K562 (cell line): Measurements from ENCODE around the gene ADCY5. TPM values are rescaled to one million over a fixed set of nuclear protein-coding genes. Genes with fewer than 3 reads are reported as not detected.

Experiments
- MEIS2 ChIP-seq: fragments of 450-650 bp; IDR thresholded peaks from 2 replicates; pipeline ENCODE4 v1.6.1; 2014; ENCODE audit warnings: mild to moderate bottlenecking; ENCODE audit not compliant: partially characterized antibody
- polyA plus RNA-seq, 8 experiments: library from polyadenylated mRNA; depleted of rRNA in 4 of 8; stranded (reverse) in 5 of 8; unstranded in 3 of 8; fragments of >200 nt; fragmentation: Nextera tagmentation in 2 of 8; fragmentation: Illumina TruSeq in 1 of 8; extraction: Ambion mirVana in 2 of 8; extraction: Trizol in 1 of 8; gene quantifications; 2 replicates each; pipeline versions ENCODE4 v1.2.1 to v1.2.3, GENCODE V29; 2011 to 2014; ENCODE audit warnings: inconsistent platforms in 1 of 8, missing spikeins in 1 of 8
- total RNA-seq, 7 experiments: library from RNA; depleted of rRNA in 6 of 7; stranded (reverse); fragments of >200 nt in 6 of 7; fragmentation: Illumina TruSeq in 2 of 7; extraction: Trizol in 2 of 7; gene quantifications; 2 replicates each; pipeline versions ENCODE4 v1.2.1 to v1.2.3, GENCODE V29; 2011 to 2021; ENCODE audit warnings: low replicate concordance in 1 of 7
- TF ChIP-seq, protein P1 (sequence below), 2 experiments: IDR thresholded peaks in 1 of 2; conservative IDR thresholded peaks in 1 of 2; 2 replicates each; pipeline ENCODE4 v1.6.1; 2016; ENCODE audit warnings: low read depth in 2 of 2, mild to moderate bottlenecking in 1 of 2, missing compliant biosample characterization in 1 of 2, missing genetic modification characterization in 1 of 2, moderate library complexity in 1 of 2
- TF ChIP-seq, protein P2 (sequence below), 2 experiments: fragments of 450-650 bp in 1 of 2; sonication (generic) in 1 of 2; formaldehyde crosslinking in 1 of 2; IDR thresholded peaks in 1 of 2; conservative IDR thresholded peaks in 1 of 2; 2 replicates each; pipeline versions ENCODE4 v1.6.1 to v1.8.1; 2016 to 2023; ENCODE audit warnings: mild to moderate bottlenecking in 2 of 2, moderate library complexity in 2 of 2, inconsistent platforms in 1 of 2, missing genetic modification reagents in 1 of 2
- TF ChIP-seq, protein P3 (sequence below): fragments of 450-650 bp; IDR thresholded peaks from 2 replicates; pipeline ENCODE4 v1.6.1; 2016

The ADCY5 gene
- total and polyA plus RNA-seq, 9 of the 15 experiments (the other 6 are each of a cell fraction or from before 2014, with no cell fraction given) = under 0.01 TPM; not detected in 8

DNA sequence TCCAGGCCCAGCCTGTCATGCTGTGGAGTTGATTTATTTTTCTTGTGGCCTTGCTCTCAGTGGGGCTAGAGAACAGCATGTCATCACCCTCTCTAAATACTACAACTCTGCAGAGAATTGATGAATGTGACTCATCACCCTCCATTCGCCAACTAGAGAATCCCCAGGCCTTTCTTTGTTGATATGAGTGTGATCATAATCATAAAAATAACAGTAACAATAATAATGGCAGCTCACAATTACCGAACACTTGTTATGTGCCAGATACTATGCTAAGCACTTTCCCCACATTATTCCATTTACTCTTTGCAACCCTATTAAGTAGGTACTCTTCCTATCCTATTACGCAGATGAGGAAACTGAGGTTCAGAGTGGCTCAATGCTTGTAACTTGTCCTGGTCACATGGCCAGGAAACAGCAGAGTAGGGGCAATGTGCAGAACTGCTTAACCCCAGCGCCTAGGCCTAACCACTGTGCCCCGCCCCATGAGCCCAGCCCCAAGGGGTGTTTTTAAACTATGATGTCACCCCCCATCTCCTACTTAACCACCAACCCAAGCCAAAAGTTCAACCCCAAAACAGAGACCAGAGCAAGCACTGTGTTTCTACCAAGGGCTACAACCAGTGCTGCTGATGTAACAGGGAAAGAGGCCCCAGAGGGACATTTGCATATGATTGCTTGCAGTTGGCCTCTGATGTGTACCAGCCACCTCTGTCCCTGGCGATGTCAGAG lies 104.5 kb downstream of the ADCY5 start (continued):
- TF ChIP-seq, protein P1, sequence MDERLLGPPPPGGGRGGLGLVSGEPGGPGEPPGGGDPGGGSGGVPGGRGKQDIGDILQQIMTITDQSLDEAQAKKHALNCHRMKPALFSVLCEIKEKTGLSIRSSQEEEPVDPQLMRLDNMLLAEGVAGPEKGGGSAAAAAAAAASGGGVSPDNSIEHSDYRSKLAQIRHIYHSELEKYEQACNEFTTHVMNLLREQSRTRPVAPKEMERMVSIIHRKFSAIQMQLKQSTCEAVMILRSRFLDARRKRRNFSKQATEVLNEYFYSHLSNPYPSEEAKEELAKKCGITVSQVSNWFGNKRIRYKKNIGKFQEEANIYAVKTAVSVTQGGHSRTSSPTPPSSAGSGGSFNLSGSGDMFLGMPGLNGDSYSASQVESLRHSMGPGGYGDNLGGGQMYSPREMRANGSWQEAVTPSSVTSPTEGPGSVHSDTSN (CRISPR knock-in tag; IDR thresholded peaks at IDR 0.05; ENCODE audit: low read depth) = 0 out of 2 replicates have a peak, but pooled peaks have one; percentile 14
- TF ChIP-seq, protein P1 (tag; conservative IDR thresholded peaks at IDR 0.05; ENCODE audit: low read depth) = peak; percentile 96
- peak; percentile 88 for TF ChIP-seq MEIS2
- TF ChIP-seq, protein P2, sequence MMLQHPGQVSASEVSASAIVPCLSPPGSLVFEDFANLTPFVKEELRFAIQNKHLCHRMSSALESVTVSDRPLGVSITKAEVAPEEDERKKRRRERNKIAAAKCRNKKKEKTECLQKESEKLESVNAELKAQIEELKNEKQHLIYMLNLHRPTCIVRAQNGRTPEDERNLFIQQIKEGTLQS (IDR thresholded peaks at IDR 0.05) = peak; percentile 51
- TF ChIP-seq, protein P2 (CRISPR knock-in tag; conservative IDR thresholded peaks at IDR 0.05) = no peak; the same call in 1 of the 2 replicates
- TF ChIP-seq, protein P3, sequence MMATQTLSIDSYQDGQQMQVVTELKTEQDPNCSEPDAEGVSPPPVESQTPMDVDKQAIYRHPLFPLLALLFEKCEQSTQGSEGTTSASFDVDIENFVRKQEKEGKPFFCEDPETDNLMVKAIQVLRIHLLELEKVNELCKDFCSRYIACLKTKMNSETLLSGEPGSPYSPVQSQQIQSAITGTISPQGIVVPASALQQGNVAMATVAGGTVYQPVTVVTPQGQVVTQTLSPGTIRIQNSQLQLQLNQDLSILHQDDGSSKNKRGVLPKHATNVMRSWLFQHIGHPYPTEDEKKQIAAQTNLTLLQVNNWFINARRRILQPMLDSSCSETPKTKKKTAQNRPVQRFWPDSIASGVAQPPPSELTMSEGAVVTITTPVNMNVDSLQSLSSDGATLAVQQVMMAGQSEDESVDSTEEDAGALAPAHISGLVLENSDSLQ = peak; percentile 76
- TF ChIP-seq, all 486 proteins: peak for 10
